SK-N-SH treated with all-trans-retinoic acid at 6 μM for 48 hours (cell line): ENCODE measurements around the gene AGTRAP.

Source experiments
- ATAC-seq: fragments of 200-7000 bp; cut with Tn5 transposase; 3 replicates; pipeline ENCODE4 v1.9.1; 2020; ENCODE audit warnings: mild to moderate bottlenecking, moderate library complexity
- ARNTL ChIP-seq: fragments of 450-650 bp; formaldehyde crosslinking; IDR thresholded peaks from 2 replicates; pipeline ENCODE4 v1.5.0; 2020; ENCODE audit warnings: low read depth, mild to moderate bottlenecking, moderate library complexity, borderline replicate concordance
- BACH2 ChIP-seq: fragments of 250-450 bp; sonication (Bioruptor Pico); IDR thresholded peaks from 2 replicates; pipeline ENCODE4 v1.9.0; 2021; ENCODE audit warnings: mild to moderate bottlenecking, borderline replicate concordance
- CSDC2 ChIP-seq: fragments of 250-450 bp; sonication (Bioruptor Pico); IDR thresholded peaks from 2 replicates; pipeline ENCODE4 v1.5.0; 2020; ENCODE audit warnings: mild to moderate bottlenecking, moderate library complexity
- ESRRG ChIP-seq: fragments of 250-450 bp; sonication (Bioruptor Pico); IDR thresholded peaks from 2 replicates; pipeline ENCODE4 v1.6.1; 2021; ENCODE audit warnings: mild to moderate bottlenecking
- GLIS3 ChIP-seq: fragments of 250-450 bp; sonication (Bioruptor Pico); IDR thresholded peaks from 2 replicates; pipeline ENCODE4 v1.5.0; 2020; ENCODE audit warnings: mild to moderate bottlenecking, moderate library complexity
- ISL1 ChIP-seq: fragments of 250-450 bp; sonication (Bioruptor Pico); IDR thresholded peaks from 2 replicates; pipeline ENCODE4 v2.1.2; 2022; ENCODE audit warnings: mild to moderate bottlenecking, moderate library complexity
- OSR1 ChIP-seq: fragments of 250-450 bp; sonication (Bioruptor Pico); IDR thresholded peaks from 2 replicates; pipeline ENCODE4 v1.8.0; 2022; ENCODE audit warnings: moderate library complexity, mild to moderate bottlenecking, inconsistent platforms
- RARB ChIP-seq: fragments of 250-450 bp; sonication (Bioruptor Pico); IDR thresholded peaks from 2 replicates; pipeline ENCODE4 v1.8.0; 2021; ENCODE audit warnings: mild to moderate bottlenecking, moderate library complexity
- SNAI2 ChIP-seq: fragments of 250-450 bp; sonication (Bioruptor Pico); IDR thresholded peaks from 2 replicates; pipeline ENCODE4 v1.5.0; 2020; ENCODE audit warnings: mild to moderate bottlenecking, moderate library complexity
- TCF4 ChIP-seq: fragments of 250-450 bp; sonication (Bioruptor Pico); IDR thresholded peaks from 2 replicates; pipeline ENCODE4 v1.8.0; 2021; ENCODE audit warnings: mild to moderate bottlenecking, moderate library complexity, borderline replicate concordance
- ZC3H10 ChIP-seq: fragments of 250-450 bp; sonication (Bioruptor Pico); IDR thresholded peaks from 2 replicates; pipeline ENCODE4 v1.5.1; 2021; ENCODE audit warnings: mild to moderate bottlenecking, moderate library complexity
- ZFP3 ChIP-seq: fragments of 250-450 bp; sonication (Bioruptor Pico); IDR thresholded peaks from 2 replicates; pipeline ENCODE4 v1.5.0; 2020; ENCODE audit warnings: mild to moderate bottlenecking, moderate library complexity
- ZFP30 ChIP-seq: fragments of 450-650 bp; formaldehyde crosslinking; IDR thresholded peaks from 2 replicates; pipeline ENCODE4 v1.5.0; 2022; ENCODE audit warnings: mild to moderate bottlenecking, moderate library complexity
- ZNF565 ChIP-seq: fragments of 450-650 bp; formaldehyde crosslinking; conservative IDR thresholded peaks from 2 replicates; pipeline ENCODE4 v1.5.0; 2020; ENCODE audit warnings: low read depth, mild to moderate bottlenecking, moderate library complexity
- ZNF70 ChIP-seq: fragments of 450-650 bp; formaldehyde crosslinking; IDR thresholded peaks from 2 replicates; pipeline ENCODE4 v1.5.0; 2020; ENCODE audit warnings: mild to moderate bottlenecking, moderate library complexity
- ZNF8 ChIP-seq: fragments of 450-650 bp; formaldehyde crosslinking; IDR thresholded peaks from 2 replicates; pipeline ENCODE4 v1.5.0; 2020; ENCODE audit warnings: mild to moderate bottlenecking, moderate library complexity
- TF ChIP-seq, protein P1 (sequence below): fragments of 250-450 bp; sonication (Bioruptor Pico); IDR thresholded peaks from 2 replicates; pipeline ENCODE4 v1.5.1; 2020; ENCODE audit warnings: low read depth, mild to moderate bottlenecking, moderate library complexity
- TF ChIP-seq, protein P2 (sequence below): fragments of 250-450 bp; sonication (Bioruptor Pico); IDR thresholded peaks from 2 replicates; pipeline ENCODE4 v1.5.0; 2020; ENCODE audit warnings: mild to moderate bottlenecking, moderate library complexity
- TF ChIP-seq, protein P3 (sequence below): fragments of 250-450 bp; sonication (Bioruptor Pico); IDR thresholded peaks from 2 replicates; pipeline ENCODE4 v1.5.1; 2021; ENCODE audit warnings: mild to moderate bottlenecking, moderate library complexity
- TF ChIP-seq, protein P4 (sequence below): fragments of 250-450 bp; sonication (Bioruptor Pico); IDR thresholded peaks from 2 replicates; pipeline ENCODE4 v1.8.0; 2021; ENCODE audit warnings: low read depth, mild to moderate bottlenecking, moderate library complexity, borderline replicate concordance

The AGTRAP gene, protein sequence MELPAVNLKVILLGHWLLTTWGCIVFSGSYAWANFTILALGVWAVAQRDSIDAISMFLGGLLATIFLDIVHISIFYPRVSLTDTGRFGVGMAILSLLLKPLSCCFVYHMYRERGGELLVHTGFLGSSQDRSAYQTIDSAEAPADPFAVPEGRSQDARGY

DNA sequence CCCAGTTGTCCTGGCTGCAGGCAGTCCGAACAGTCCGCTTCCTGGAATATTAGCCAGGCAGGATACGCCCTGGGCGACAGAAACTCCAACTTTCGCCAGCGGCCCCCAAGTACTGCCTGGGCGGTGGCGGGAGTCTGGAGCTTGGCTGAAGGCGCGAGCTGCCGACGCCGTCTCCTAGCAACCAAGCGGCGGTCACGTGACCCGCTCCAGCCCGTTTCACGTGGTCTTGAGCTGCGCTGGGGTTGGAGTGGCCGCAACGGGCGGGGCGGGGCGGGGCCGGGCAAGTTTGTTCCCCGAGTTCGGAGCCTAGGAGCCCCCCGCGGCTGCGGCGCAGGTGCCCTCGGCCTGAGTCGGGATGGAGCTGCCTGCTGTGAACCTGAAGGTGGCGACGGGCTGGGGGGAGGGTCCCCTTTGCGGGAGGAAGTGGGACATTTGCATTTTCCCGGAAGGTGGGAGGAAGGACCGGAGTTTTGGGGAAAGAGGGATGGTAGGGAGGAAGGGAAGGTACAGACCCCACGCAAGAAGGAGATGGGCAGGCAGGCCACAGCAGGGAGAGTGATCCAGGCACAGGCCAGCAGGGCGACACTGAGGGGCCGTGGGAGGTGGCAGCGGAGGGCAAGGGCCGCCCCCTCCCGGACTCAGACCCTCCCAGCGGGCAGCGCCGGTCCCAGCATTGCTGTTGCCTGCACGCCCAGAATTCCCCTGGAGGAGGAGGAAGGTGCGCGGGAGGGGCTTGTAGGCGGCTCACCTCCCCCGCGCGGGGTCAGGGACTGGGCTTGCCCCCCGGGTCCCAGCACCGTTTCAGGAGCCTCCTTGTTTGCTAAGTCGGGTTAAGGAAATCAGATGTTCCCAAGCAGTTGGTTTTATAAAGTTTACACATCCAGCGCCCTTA, at the start of gene AGTRAP:
Gene AGTRAP, plus strand, starts transcription at position 283 of the 892 bp plus-strand sequence. Its CDS starts 73 bp downstream, at position 356.
- peak; percentile 94 for ATAC-seq
- TF ChIP-seq CSDC2 (CRISPR knock-in tag) = 0 out of 2 replicates have a peak, but pooled peaks have one; percentile 54
- TF ChIP-seq GLIS3 (CRISPR knock-in tag) = no peak
- TF ChIP-seq SNAI2 (CRISPR knock-in tag) = no peak
- no peak for TF ChIP-seq BACH2 (CRISPR knock-in tag)

DNA sequence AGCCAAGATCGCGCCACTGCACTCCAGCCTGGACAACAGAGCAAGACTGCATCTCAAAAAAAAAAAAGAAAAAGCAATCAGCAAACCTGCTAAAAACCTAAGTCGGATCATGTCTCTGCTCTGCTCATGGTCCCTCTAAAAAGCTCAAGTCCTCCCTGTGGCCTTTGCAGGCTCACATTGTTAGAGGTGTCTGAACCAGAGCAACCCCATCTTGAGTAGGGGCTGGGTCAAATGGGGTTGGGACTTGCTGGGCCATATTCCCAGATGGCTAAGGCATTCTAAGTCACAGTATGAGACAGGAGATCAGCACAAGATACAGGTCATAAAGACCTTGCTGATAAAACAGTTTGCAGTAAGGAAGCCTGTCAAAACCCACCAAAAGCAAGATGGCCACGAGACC, 47.4 kb upstream of the AGTRAP start:
- ATAC-seq = no peak
- no peak for TF ChIP-seq ZFP30
- TF ChIP-seq ESRRG (CRISPR knock-in tag) = no peak
- no peak for TF ChIP-seq ZC3H10 (CRISPR knock-in tag)
- TF ChIP-seq RARB (CRISPR knock-in tag) = no peak
- no peak for TF ChIP-seq ZNF8
- no peak for TF ChIP-seq GLIS3 (CRISPR knock-in tag)
- TF ChIP-seq, protein P1, sequence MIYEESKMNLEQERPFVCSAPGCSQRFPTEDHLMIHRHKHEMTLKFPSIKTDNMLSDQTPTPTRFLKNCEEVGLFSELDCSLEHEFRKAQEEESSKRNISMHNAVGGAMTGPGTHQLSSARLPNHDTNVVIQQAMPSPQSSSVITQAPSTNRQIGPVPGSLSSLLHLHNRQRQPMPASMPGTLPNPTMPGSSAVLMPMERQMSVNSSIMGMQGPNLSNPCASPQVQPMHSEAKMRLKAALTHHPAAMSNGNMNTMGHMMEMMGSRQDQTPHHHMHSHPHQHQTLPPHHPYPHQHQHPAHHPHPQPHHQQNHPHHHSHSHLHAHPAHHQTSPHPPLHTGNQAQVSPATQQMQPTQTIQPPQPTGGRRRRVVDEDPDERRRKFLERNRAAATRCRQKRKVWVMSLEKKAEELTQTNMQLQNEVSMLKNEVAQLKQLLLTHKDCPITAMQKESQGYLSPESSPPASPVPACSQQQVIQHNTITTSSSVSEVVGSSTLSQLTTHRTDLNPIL = no peak
- no peak for TF ChIP-seq ZNF70 (CRISPR knock-in tag)
- TF ChIP-seq, protein P2, sequence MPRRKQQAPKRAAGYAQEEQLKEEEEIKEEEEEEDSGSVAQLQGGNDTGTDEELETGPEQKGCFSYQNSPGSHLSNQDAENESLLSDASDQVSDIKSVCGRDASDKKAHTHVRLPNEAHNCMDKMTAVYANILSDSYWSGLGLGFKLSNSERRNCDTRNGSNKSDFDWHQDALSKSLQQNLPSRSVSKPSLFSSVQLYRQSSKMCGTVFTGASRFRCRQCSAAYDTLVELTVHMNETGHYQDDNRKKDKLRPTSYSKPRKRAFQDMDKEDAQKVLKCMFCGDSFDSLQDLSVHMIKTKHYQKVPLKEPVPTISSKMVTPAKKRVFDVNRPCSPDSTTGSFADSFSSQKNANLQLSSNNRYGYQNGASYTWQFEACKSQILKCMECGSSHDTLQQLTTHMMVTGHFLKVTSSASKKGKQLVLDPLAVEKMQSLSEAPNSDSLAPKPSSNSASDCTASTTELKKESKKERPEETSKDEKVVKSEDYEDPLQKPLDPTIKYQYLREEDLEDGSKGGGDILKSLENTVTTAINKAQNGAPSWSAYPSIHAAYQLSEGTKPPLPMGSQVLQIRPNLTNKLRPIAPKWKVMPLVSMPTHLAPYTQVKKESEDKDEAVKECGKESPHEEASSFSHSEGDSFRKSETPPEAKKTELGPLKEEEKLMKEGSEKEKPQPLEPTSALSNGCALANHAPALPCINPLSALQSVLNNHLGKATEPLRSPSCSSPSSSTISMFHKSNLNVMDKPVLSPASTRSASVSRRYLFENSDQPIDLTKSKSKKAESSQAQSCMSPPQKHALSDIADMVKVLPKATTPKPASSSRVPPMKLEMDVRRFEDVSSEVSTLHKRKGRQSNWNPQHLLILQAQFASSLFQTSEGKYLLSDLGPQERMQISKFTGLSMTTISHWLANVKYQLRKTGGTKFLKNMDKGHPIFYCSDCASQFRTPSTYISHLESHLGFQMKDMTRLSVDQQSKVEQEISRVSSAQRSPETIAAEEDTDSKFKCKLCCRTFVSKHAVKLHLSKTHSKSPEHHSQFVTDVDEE (CRISPR knock-in tag) = no peak
- no peak for TF ChIP-seq ZFP3 (CRISPR knock-in tag)

DNA sequence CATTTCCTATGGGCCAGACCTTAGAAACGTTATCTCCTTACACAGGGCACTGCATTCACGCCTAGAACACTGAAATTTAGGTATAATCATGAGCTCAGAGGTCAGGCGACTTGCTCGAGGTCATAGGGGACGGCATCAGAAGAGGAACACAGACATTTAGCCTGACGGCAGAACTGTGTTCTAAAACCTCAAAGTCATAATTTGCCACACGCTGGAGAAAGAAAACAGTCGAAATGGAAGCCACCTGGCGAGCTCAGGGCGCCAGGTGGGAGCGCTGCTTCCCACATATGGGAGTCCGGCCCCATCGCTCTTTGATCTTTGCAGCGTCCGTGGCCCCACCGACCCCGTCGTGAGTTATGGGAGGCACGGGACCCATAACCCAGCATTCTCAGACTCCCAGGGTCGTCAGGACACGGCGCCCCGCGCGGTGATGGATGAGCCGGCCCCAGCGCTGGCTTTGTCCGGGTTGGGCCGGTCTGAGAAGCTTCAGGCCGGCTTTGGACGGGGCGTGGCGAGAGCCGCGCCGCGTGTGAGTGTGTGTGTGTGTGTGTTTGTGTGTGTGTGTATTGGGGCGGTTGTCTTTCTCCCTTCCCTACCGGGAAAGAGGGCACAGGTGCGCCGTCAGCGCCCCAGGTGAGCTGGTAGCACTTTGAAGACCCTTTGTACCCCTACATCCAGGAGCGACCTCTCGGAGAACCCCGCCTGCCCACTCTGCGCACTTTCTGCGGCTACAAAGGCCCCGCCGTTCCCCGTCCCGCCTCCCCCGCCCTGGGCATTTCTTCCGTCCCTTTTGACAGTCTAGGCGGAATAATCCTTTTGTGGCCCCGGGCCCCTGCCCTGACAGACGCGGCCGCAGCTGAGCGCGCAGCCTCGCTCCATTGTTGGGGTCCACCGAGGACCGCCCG, 45.3 kb upstream of the AGTRAP start:
- ATAC-seq = no peak

More for the DNA sequence above, 45.3 kb upstream of the AGTRAP start:
- TF ChIP-seq CSDC2 (CRISPR knock-in tag) (no peak), ZC3H10 (CRISPR knock-in tag) (no peak), SNAI2 (CRISPR knock-in tag) (no peak), ARNTL (CRISPR knock-in tag) (no peak), ZNF70 (CRISPR knock-in tag) (no peak), ZNF8 (no peak), GLIS3 (CRISPR knock-in tag) (no peak), TCF4 (no peak), ZFP30 (no peak), BACH2 (CRISPR knock-in tag) (no peak), ZNF565 (CRISPR knock-in tag) (no peak), ISL1 (no peak), ZFP3 (CRISPR knock-in tag) (no peak), OSR1 (CRISPR knock-in tag) (no peak)
- TF ChIP-seq, protein P3, sequence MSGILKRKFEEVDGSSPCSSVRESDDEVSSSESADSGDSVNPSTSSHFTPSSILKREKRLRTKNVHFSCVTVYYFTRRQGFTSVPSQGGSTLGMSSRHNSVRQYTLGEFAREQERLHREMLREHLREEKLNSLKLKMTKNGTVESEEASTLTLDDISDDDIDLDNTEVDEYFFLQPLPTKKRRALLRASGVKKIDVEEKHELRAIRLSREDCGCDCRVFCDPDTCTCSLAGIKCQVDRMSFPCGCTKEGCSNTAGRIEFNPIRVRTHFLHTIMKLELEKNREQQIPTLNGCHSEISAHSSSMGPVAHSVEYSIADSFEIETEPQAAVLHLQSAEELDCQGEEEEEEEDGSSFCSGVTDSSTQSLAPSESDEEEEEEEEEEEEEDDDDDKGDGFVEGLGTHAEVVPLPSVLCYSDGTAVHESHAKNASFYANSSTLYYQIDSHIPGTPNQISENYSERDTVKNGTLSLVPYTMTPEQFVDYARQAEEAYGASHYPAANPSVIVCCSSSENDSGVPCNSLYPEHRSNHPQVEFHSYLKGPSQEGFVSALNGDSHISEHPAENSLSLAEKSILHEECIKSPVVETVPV = no peak
- TF ChIP-seq, protein P1 = no peak
- TF ChIP-seq, protein P4, sequence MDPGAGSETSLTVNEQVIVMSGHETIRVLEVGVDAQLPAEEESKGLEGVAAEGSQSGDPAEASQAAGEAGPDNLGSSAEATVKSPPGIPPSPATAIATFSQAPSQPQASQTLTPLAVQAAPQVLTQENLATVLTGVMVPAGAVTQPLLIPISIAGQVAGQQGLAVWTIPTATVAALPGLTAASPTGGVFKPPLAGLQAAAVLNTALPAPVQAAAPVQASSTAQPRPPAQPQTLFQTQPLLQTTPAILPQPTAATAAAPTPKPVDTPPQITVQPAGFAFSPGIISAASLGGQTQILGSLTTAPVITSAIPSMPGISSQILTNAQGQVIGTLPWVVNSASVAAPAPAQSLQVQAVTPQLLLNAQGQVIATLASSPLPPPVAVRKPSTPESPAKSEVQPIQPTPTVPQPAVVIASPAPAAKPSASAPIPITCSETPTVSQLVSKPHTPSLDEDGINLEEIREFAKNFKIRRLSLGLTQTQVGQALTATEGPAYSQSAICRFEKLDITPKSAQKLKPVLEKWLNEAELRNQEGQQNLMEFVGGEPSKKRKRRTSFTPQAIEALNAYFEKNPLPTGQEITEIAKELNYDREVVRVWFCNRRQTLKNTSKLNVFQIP (CRISPR knock-in tag) = no peak
